HG03575 (cell line): Measurements from ENCODE around the gene FILIP1L.
"Not testable (repeated sequence)": the region's sequence is repeated elsewhere in the genome, so short reads cannot be mapped to it uniquely, and the experiment has no call there.

Experiments
- ATAC-seq: cut with Tn5 transposase; IDR thresholded peaks from one replicate; pipeline ENCODE4 v1.9.1; 2021; ENCODE audit not compliant: unreplicated experiment, insufficient number of reproducible peaks, low FRiP score; ENCODE audit errors: extremely low read depth

FILIP1L gene

GRCh38 chr3:100053951-100054620 lies 60.2 kb downstream of the FILIP1L start:
- no peak for ATAC-seq

- ATAC-seq = not testable (repeated sequence)
Measured at GRCh38 chr3:100051513-100051912, 62.8 kb downstream of the FILIP1L start.

- no peak for ATAC-seq
Measured at GRCh38 chr3:100048248-100048647, 66.1 kb downstream of the FILIP1L start.

- peak; percentile 59 for ATAC-seq
Measured at GRCh38 chr3:100047455-100048141, 66.7 kb downstream of the FILIP1L start.

- no peak for ATAC-seq
Measured at GRCh38 chr3:100046986-100047385, 67.3 kb downstream of the FILIP1L start.

- no peak for ATAC-seq
Measured at GRCh38 chr3:100045696-100046095, 68.6 kb downstream of the FILIP1L start.

- ATAC-seq = peak; percentile 75
Measured at GRCh38 chr3:100044369-100044768, 69.9 kb downstream of the FILIP1L start.

GRCh38 chr3:100043271-100043670 lies 71.0 kb downstream of the FILIP1L start:
- no peak for ATAC-seq

- ATAC-seq = no peak
Measured at GRCh38 chr3:100042166-100042981, 71.9 kb downstream of the FILIP1L start.

- no peak for ATAC-seq
Measured at GRCh38 chr3:100041328-100041749, 73.0 kb downstream of the FILIP1L start.

- ATAC-seq = no peak
Measured at GRCh38 chr3:100040451-100041225, 73.7 kb downstream of the FILIP1L start.

- no peak for ATAC-seq
Measured at GRCh38 chr3:100039075-100039474, 75.2 kb downstream of the FILIP1L start.

GRCh38 chr3:100033903-100034471 lies 80.3 kb downstream of the FILIP1L start:
- no peak for ATAC-seq

GRCh38 chr3:100033184-100033583 lies 81.1 kb downstream of the FILIP1L start:
- no peak for ATAC-seq

- no peak for ATAC-seq
Measured at GRCh38 chr3:100032243-100032642, 82.1 kb downstream of the FILIP1L start.

GRCh38 chr3:100030914-100031425 lies 83.3 kb downstream of the FILIP1L start:
- no peak for ATAC-seq

GRCh38 chr3:100030346-100030745 lies 84.0 kb downstream of the FILIP1L start:
- ATAC-seq = no peak

GRCh38 chr3:100029689-100030088 lies 84.6 kb downstream of the FILIP1L start:
- no peak for ATAC-seq

- no peak for ATAC-seq
Measured at GRCh38 chr3:100029052-100029451, 85.2 kb downstream of the FILIP1L start.
